Chondrocyte (in vitro differentiated cells): ENCODE results near the gene UVSSA. TPM values are rescaled to one million over a fixed set of nuclear protein-coding genes. Genes with fewer than 3 reads are reported as not detected.
A peak's percentile ranks its signal among the peaks of the same experiment; 100 is the strongest.
"Not testable (repeated sequence)": the region's sequence is repeated elsewhere in the genome, so short reads cannot be mapped to it uniquely, and the experiment has no call there.

Experiments used
- DNase-seq: peaks from one replicate; pipeline ENCODE4 v3.0.0; 2021; ENCODE audit warnings: mixed read lengths, low spot score
- H3K27ac Mint-ChIP-seq: one replicate; pipeline ENCODE4 v1.8.0; 2021; ENCODE audit warnings: mild to moderate bottlenecking, moderate library complexity, mixed read lengths; ENCODE audit not compliant: unreplicated experiment
- H3K27me3 Mint-ChIP-seq: 2 replicates; pipeline ENCODE4 v1.8.0; 2021; ENCODE audit warnings: low read depth, mixed read lengths
- H3K36me3 Mint-ChIP-seq: 2 replicates; pipeline ENCODE4 v1.8.0; 2021; ENCODE audit warnings: low read depth, mixed read lengths
- H3K4me1 Mint-ChIP-seq: 2 replicates; pipeline ENCODE4 v1.8.0; 2021; ENCODE audit warnings: low read depth, mild to moderate bottlenecking, mixed read lengths
- H3K4me3 Mint-ChIP-seq: one replicate; pipeline ENCODE4 v1.8.0; 2021; ENCODE audit warnings: mild to moderate bottlenecking, moderate library complexity, mixed read lengths; ENCODE audit not compliant: unreplicated experiment
- H3K9me3 Mint-ChIP-seq: 2 replicates; pipeline ENCODE4 v1.8.0; 2021; ENCODE audit warnings: low read depth, mixed read lengths
- total RNA-seq: library from RNA; stranded (reverse); gene quantifications from 3 replicates; pipeline ENCODE4 v1.2.1, GENCODE V29; 2021
- TF ChIP-seq, protein P1 (sequence below): fragments of 200-600 bp; sonication (generic); IDR thresholded peaks from 2 replicates; pipeline ENCODE4 v1.5.0; 2021; ENCODE audit warnings: antibody characterized with exemption, mild to moderate bottlenecking, moderate library complexity

Gene UVSSA
- total RNA-seq, 1 donor from 2014 or later: 20.9 TPM

DNA sequence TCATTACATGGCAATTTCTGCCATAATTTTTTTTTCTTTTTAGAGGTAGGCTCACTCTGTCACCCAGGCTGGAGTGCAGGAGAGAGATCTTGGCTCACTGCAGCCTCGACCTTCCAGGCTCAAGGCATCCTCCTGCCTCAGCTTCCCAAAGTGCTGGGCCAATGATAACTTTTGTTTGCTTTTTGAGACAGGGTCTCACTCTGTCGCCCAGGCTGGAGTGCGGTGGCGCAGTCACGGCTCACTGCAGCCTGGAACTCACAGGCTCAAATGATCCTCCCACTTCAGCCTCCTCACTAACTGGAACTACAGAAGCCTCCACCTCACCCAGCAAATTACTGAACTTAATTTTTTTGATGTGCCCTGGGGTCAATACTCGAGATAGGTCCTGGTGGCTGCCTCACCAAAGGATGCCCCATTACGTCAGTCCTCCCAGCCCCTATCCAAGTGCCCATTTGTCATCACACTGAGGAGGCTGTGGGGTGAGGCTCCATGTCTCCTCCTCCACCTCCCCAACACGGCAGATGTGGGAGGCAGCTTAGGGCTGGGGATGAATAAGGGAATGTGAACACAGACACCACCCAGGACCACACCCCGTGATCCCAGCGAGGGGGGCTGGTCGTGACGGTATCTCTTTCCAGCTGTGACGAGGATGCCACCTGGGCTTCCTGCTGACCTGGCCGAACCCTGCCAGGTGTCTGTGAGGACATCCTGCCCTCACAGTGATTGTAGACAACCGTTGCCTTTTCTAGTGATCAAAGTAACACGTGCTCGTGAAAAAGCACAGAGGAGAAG lies 71.7 kb downstream of the UVSSA start:
- Mint-ChIP-seq H3K27me3 (peaks cover 22% of the 10 kb centered on the region), H3K4me1 (no peaks in the 10 kb centered on the region), H3K9me3 (peaks cover 5% of the 10 kb centered on the region), H3K36me3 (no peaks in the 10 kb centered on the region), H3K27ac (no peak overlapping the region), H3K4me3 (no peak overlapping the region)
- TF ChIP-seq, protein P1, sequence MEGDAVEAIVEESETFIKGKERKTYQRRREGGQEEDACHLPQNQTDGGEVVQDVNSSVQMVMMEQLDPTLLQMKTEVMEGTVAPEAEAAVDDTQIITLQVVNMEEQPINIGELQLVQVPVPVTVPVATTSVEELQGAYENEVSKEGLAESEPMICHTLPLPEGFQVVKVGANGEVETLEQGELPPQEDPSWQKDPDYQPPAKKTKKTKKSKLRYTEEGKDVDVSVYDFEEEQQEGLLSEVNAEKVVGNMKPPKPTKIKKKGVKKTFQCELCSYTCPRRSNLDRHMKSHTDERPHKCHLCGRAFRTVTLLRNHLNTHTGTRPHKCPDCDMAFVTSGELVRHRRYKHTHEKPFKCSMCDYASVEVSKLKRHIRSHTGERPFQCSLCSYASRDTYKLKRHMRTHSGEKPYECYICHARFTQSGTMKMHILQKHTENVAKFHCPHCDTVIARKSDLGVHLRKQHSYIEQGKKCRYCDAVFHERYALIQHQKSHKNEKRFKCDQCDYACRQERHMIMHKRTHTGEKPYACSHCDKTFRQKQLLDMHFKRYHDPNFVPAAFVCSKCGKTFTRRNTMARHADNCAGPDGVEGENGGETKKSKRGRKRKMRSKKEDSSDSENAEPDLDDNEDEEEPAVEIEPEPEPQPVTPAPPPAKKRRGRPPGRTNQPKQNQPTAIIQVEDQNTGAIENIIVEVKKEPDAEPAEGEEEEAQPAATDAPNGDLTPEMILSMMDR: no peak
- peak; percentile 36 for DNase-seq

DNA sequence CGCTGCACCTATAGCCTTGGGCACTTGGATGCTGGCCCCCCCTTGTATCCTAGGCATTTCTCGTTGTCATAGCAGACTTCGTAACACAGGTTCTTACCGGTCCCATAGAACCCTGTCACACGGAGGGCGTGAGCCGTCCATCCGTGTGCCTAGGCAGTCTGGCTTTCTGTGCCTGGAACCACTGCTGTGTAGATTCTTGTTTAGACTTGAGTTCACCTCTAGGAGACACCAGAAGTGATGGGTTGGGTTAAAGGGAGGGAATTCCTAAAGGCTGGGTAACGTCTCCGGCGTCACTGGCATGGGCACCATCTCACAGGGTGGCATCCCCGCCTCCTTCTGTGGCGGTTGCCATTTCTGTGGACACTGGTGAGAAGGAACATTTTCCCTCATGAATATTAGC lies 72.7 kb downstream of the UVSSA start:
- peaks cover 5% of the 10 kb centered on the region for H3K9me3 Mint-ChIP-seq
- no peaks in the 10 kb centered on the region for H3K4me1 Mint-ChIP-seq
- no peaks in the 10 kb centered on the region for H3K36me3 Mint-ChIP-seq
- peaks cover 31% of the 10 kb centered on the region for H3K27me3 Mint-ChIP-seq
- TF ChIP-seq, protein P1: no peak
- no peak overlapping the region for H3K4me3 Mint-ChIP-seq
- DNase-seq: peak; percentile 27
- H3K27ac Mint-ChIP-seq: no peak overlapping the region

DNA sequence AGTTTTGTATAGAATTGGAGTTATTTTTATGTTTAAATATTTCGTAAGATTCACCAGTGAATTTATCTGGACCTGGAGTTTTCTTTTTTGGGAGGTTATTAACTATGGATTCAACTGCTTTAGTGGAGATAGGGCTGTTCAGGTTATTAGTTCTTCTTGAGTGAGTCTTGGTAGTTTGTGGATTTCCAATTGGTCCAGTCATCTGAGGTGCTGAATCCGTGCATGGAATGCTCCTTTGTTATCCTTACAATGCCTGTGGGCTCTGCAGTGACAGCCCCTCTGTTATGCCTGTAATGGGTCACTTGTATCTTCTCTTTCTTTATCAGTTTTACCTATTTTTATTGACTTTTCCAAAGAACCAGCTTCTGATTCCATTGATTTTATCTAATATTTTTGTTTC lies 74.6 kb downstream of the UVSSA start:
- TF ChIP-seq, protein P1: no peak
- H3K4me1 Mint-ChIP-seq: no peaks in the 10 kb centered on the region
- no peak overlapping the region for H3K4me3 Mint-ChIP-seq
- H3K27ac Mint-ChIP-seq: no peak overlapping the region
- DNase-seq: no peak
- peaks cover 32% of the 10 kb centered on the region for H3K27me3 Mint-ChIP-seq
- H3K36me3 Mint-ChIP-seq: no peaks in the 10 kb centered on the region
- peaks cover 5% of the 10 kb centered on the region for H3K9me3 Mint-ChIP-seq

DNA sequence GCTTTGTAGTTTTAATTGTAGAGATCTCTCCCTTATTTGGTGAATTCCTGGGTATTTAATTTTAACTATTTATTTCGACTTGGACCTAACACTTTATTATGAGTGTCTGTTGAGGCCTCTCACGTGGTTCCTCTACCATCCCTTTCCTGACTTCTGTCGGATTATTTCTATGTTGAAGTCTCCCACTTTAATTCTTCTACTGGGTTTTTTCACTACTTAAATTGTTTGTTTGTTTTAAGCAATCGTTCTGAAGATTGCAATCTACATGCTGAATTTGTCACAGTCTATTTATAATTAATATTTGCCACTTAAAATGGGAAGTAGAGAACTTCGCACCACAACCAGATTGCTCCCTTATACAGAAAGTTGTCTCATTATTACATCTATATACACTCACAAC lies 80.0 kb downstream of the UVSSA start:
- H3K36me3 Mint-ChIP-seq: no peaks in the 10 kb centered on the region
- H3K4me1 Mint-ChIP-seq: no peaks in the 10 kb centered on the region
- H3K27ac Mint-ChIP-seq: no peak overlapping the region

DNA sequence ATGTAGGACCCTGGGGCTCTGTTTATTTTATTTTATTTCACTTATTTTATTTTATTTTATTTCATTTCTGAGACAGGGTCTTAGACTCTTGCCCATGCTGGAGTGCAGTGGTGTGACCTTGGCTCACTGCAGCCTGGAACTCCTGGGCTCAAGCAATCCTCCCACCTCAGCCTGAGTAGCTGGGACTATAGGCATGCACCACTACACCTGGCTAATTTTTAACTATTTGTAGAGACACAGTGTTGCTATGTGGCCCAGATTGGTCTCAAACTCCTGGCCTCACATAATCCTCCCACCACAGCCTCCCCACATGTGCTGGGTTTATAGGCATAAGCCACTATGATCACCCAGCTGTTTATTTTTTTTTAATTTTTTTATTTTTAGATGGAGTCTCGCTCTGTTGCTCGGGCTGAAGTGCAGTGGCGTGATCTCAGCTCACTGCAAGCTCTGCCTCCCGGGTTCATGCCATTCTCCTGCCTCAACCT lies 96.7 kb downstream of the UVSSA start:
- not testable (repeated sequence) for DNase-seq, H3K36me3 Mint-ChIP-seq, H3K27ac Mint-ChIP-seq, H3K9me3 Mint-ChIP-seq, H3K4me1 Mint-ChIP-seq, H3K4me3 Mint-ChIP-seq
- peaks cover 22% of the 10 kb centered on the region for H3K27me3 Mint-ChIP-seq

More for the DNA sequence above, 80.0 kb downstream of the UVSSA start:
- H3K27me3 Mint-ChIP-seq: peaks cover 23% of the 10 kb centered on the region
- TF ChIP-seq, protein P1: no peak
- H3K4me3 Mint-ChIP-seq: no peak overlapping the region
- peaks cover 5% of the 10 kb centered on the region for H3K9me3 Mint-ChIP-seq
- DNase-seq: no peak

Other genes with a start within 250 kb of the UVSSA start
- 4.6 to 12.8 TPM (median 9.1 TPM) in 3 replicates for gene RNF212, start 233.6 kb upstream of the UVSSA start, total RNA-seq
- gene SPON2, start 174.6 kb upstream of the UVSSA start, total RNA-seq: 158 to 184 TPM (median 162 TPM) in 3 replicates
- 147 to 175 TPM (median 151 TPM) in 3 replicates for gene CTBP1, start 98.1 kb upstream of the UVSSA start, total RNA-seq
- gene MAEA, start 57.3 kb upstream of the UVSSA start, total RNA-seq: 54.4 to 62.6 TPM (median 56.3 TPM) in 3 replicates
- not detected in 3 replicates for gene NKX1-1, start 59.2 kb downstream of the UVSSA start, total RNA-seq